ENCODE measurements around the gene TMEM88.

TMEM88 gene

GRCh38 chr17:7844292-7845154 is 10.3 kb upstream of the TMEM88 start:
- DNase-seq = peak; percentile 93

GRCh38 chr17:7845359-7846062 is 9.4 kb upstream of the TMEM88 start:
- peak; percentile 24 for DNase-seq

GRCh38 chr17:7846063-7846735 is 8.7 kb upstream of the TMEM88 start:
- peak; percentile 22 for DNase-seq

GRCh38 chr17:7846765-7847661 is 7.9 kb upstream of the TMEM88 start:
- no peak for DNase-seq

GRCh38 chr17:7848131-7848579 is 6.7 kb upstream of the TMEM88 start:
- no peak for DNase-seq

GRCh38 chr17:7848739-7849129 is 6.1 kb upstream of the TMEM88 start:
- no peak for DNase-seq

- DNase-seq = no peak
These were observed 5.6 kb upstream of the TMEM88 start for GRCh38 chr17:7849130-7849750.

- DNase-seq = no peak
These were observed 4.9 kb upstream of the TMEM88 start for GRCh38 chr17:7849751-7850504.

GRCh38 chr17:7850701-7851437 is 4.0 kb upstream of the TMEM88 start:
- no peak for DNase-seq

GRCh38 chr17:7851438-7852261 is 3.2 kb upstream of the TMEM88 start:
- DNase-seq = peak; percentile 92

GRCh38 chr17:7852262-7852670 is 2.6 kb upstream of the TMEM88 start:
- no peak for DNase-seq

- no peak for DNase-seq
These were observed 1.8 kb upstream of the TMEM88 start for GRCh38 chr17:7852919-7853690.

GRCh38 chr17:7853691-7854038 is 1.2 kb upstream of the TMEM88 start:
- no peak for DNase-seq

- no peak for DNase-seq
These were observed 638 bp upstream of the TMEM88 start for GRCh38 chr17:7854078-7854777.

GRCh38 chr17:7855660-7856010 is 769 bp downstream of the TMEM88 start:
- DNase-seq = peak; percentile 43

- DNase-seq = peak; percentile 81
These were observed 1.3 kb downstream of the TMEM88 start for GRCh38 chr17:7856011-7856810.

Measured in right hindlimb (tissue), 1 donor.